Nephron (organoid): ENCODE data around the gene FANCE.

Source experiments
- H3K27ac Mint-ChIP-seq, 3 experiments: 2 replicates each; pipeline ENCODE4 v1.8.0; 2020; ENCODE audit warnings: mixed read lengths in 3 of 3, mild to moderate bottlenecking in 2 of 3, moderate library complexity in 1 of 3
- H3K27me3 Mint-ChIP-seq: 2 replicates; pipeline ENCODE4 v1.8.0; 2021; ENCODE audit warnings: low read depth, mild to moderate bottlenecking, moderate library complexity, mixed read lengths
- H3K36me3 Mint-ChIP-seq: 2 replicates; pipeline ENCODE4 v1.8.0; 2020; ENCODE audit warnings: low read depth, mixed read lengths
- H3K4me1 Mint-ChIP-seq: 2 replicates; pipeline ENCODE4 v1.8.0; 2020; ENCODE audit warnings: mixed read lengths
- H3K4me3 Mint-ChIP-seq, 3 experiments: 2 replicates each; pipeline ENCODE4 v1.8.0; 2020; ENCODE audit warnings: mild to moderate bottlenecking in 3 of 3, mixed read lengths in 3 of 3, moderate library complexity in 2 of 3
- H3K9me3 Mint-ChIP-seq: 2 replicates; pipeline ENCODE4 v1.8.0; 2020; ENCODE audit warnings: mixed read lengths
- TF ChIP-seq, protein P1 (sequence below), 3 experiments: fragments of 200-600 bp; sonication (generic); IDR thresholded peaks; one replicate each; pipeline ENCODE4 v1.5.0; 2021; ENCODE audit warnings: antibody characterized with exemption in 3 of 3; ENCODE audit not compliant: unreplicated experiment in 3 of 3

Gene FANCE

DNA sequence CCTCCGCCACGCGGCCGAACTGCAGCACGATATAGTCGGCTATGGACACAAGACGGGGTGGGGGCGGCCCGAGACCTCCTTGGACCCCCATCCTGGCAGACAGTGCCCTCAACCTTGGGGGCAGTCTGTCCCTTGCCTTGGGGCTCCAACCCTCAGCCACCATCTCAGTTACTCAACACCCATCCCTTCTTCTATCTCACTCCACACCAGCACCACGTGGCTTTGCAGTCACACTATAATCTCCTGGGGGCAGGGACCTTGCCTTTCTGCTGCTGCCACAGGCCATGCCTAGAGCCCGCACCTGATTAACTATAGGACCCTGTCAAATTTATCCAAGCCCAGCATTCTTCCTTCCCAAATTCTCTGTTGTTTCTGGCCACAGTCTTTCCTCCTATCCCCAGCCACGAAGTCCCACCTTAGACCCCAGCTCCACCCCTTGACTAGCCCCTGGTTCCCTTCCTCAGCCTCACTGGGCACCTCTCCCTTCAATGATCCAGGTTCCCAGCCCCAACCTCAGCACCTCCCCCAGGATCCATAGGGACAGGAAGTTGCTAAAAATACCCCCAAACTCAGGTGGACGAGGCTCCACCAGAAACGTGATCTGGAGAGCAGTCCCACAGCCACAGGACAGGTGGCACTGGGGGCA is 46.4 kb downstream of the FANCE start:
- no peaks in the 10 kb centered on the region for H3K36me3 Mint-ChIP-seq
- no peaks in the 10 kb centered on the region for H3K27me3 Mint-ChIP-seq
- H3K9me3 Mint-ChIP-seq: no peaks in the 10 kb centered on the region
- peaks cover 44% of the 10 kb centered on the region for H3K4me1 Mint-ChIP-seq
- H3K4me3 Mint-ChIP-seq: peak overlapping the region; percentile 87 to 95 (median 94)
- TF ChIP-seq, protein P1, sequence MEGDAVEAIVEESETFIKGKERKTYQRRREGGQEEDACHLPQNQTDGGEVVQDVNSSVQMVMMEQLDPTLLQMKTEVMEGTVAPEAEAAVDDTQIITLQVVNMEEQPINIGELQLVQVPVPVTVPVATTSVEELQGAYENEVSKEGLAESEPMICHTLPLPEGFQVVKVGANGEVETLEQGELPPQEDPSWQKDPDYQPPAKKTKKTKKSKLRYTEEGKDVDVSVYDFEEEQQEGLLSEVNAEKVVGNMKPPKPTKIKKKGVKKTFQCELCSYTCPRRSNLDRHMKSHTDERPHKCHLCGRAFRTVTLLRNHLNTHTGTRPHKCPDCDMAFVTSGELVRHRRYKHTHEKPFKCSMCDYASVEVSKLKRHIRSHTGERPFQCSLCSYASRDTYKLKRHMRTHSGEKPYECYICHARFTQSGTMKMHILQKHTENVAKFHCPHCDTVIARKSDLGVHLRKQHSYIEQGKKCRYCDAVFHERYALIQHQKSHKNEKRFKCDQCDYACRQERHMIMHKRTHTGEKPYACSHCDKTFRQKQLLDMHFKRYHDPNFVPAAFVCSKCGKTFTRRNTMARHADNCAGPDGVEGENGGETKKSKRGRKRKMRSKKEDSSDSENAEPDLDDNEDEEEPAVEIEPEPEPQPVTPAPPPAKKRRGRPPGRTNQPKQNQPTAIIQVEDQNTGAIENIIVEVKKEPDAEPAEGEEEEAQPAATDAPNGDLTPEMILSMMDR (IDR thresholded peaks at IDR 0.05; ENCODE audit: unreplicated experiment in 3 of 3): no peak
- peak overlapping the region; percentile 90 to 99 (median 97) for H3K27ac Mint-ChIP-seq

DNA sequence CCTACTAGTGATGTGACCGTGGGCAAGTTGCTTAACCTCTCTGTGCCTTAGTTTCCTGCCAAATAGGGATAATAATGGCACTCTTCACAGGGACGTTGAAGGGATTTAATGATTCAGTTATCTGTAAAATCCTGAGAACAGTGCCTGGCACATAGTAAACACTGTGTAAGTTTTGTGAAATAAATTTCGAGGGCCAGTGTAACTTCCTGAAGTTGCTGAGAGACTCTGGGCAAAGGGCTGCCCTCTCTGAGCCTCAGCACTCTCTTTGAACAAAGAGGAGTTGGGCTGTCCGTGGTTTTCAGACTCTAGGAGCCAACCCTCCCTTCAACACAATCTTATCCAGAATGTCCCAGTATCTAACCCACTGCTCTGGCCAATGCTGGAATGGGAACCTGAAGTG is 47.2 kb downstream of the FANCE start:
- peak overlapping the region in 2 of 3 experiments; percentile 32 to 33 for H3K27ac Mint-ChIP-seq
- H3K36me3 Mint-ChIP-seq: no peaks in the 10 kb centered on the region
- H3K27me3 Mint-ChIP-seq: no peaks in the 10 kb centered on the region
- H3K9me3 Mint-ChIP-seq: no peaks in the 10 kb centered on the region
- H3K4me3 Mint-ChIP-seq: peak overlapping the region; percentile 87 to 95 (median 94)
- peaks cover 37% of the 10 kb centered on the region for H3K4me1 Mint-ChIP-seq
- TF ChIP-seq, protein P1 (IDR thresholded peaks at IDR 0.05; ENCODE audit: unreplicated experiment in 3 of 3): no peak

DNA sequence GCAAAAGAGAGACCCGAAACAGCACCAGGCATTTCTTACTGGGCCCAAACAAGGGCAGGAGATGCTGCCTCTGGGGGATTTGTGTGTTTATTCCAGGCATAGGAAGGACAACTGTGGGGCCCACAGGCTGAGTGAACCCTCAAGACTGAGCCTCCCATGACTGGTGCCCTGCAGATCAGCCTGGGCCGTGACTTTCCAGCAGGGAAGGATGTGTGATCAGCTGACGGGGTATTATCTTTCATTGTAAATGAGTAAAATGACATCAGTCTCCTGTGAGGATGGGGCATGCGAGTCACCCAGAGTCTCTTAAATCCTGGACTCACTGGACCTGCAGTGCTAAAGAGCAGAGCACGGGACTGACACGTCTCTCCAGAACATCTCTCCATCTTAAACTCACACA is 48.6 kb downstream of the FANCE start:
- TF ChIP-seq, protein P1 (IDR thresholded peaks at IDR 0.05; ENCODE audit: unreplicated experiment in 3 of 3): no peak
- Mint-ChIP-seq H3K4me3 (peak overlapping the region; percentile 4 to 66 (median 52)), H3K9me3 (no peaks in the 10 kb centered on the region), H3K4me1 (peaks cover 28% of the 10 kb centered on the region), H3K36me3 (no peaks in the 10 kb centered on the region), H3K27me3 (peaks cover 5% of the 10 kb centered on the region), H3K27ac (peak overlapping the region; percentile 32 to 56 (median 53))

DNA sequence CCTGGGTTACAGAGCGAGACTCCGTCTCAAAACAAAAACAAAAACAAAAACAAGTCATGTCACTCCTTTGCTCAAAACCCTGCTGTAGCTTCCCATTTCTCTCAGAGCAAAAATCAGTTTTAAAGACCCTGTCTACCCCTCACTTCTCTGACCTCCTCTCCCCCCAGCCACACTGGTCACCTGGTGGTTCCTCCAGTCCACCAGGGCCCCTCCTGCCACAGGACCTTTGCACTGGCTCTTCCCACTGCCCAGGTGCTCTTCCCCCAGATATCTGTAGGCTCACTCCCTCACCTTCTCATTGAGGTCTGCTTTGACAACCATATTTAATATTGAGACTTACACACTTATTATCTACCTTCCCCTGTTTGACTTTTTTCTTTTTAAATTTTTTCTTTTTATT is 49.6 kb downstream of the FANCE start:
- Mint-ChIP-seq H3K4me3 (no peak overlapping the region), H3K27ac (no peak overlapping the region), H3K27me3 (peaks cover 9% of the 10 kb centered on the region), H3K9me3 (no peaks in the 10 kb centered on the region), H3K4me1 (peaks cover 33% of the 10 kb centered on the region), H3K36me3 (no peaks in the 10 kb centered on the region)
- TF ChIP-seq, protein P1 (IDR thresholded peaks at IDR 0.05; ENCODE audit: unreplicated experiment in 3 of 3): no peak

DNA sequence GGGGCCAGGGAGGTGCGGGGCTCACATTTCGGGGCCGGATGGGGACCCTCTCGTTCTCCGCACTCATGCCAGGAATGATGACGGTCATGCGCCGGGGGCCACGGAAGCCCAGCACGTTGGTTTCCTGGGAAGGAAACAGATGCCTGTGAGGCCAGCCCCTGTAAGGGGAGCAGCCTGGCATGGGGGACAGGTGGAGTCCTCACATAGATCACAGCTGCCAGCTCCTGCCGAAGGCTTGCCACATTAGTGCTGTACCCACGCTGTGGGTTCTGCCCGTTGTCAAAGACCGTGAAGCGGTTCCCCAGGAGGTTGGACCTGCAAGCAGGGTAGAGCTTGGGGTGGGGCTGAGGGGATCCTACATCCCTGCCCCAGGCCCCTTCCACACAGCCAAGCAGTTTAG is 51.4 kb downstream of the FANCE start:
- Mint-ChIP-seq H3K36me3 (no peaks in the 10 kb centered on the region), H3K27me3 (peaks cover 14% of the 10 kb centered on the region), H3K4me3 (no peak overlapping the region), H3K4me1 (peaks cover 29% of the 10 kb centered on the region), H3K9me3 (no peaks in the 10 kb centered on the region), H3K27ac (no peak overlapping the region)
- TF ChIP-seq, protein P1 (IDR thresholded peaks at IDR 0.05; ENCODE audit: unreplicated experiment in 3 of 3): no peak

DNA sequence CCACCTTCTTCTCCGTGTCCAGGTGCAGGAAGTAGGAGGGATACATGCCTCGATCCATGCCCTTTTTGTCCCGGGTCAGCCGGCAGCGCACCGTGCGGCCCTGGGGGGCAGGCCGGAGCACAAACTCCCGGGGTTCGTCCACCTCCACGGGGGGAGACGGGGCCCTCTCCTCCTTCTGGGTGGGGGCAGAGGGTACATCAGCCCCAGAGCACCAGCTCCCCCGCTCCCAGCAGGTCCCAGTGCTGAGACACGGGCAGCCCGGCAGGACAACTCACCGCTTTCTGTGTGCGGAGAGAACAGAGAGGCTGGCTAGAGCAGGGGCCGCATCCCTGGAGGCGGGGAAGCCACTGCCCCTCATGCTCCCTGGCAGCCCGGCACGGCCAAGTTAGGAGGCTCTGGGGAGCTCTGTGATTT is 53.9 kb downstream of the FANCE start:
- Mint-ChIP-seq H3K36me3 (no peaks in the 10 kb centered on the region), H3K4me3 (no peak overlapping the region), H3K27me3 (peaks cover 22% of the 10 kb centered on the region), H3K27ac (no peak overlapping the region), H3K4me1 (peaks cover 19% of the 10 kb centered on the region), H3K9me3 (no peaks in the 10 kb centered on the region)
- TF ChIP-seq, protein P1 (IDR thresholded peaks at IDR 0.05; ENCODE audit: unreplicated experiment in 3 of 3): no peak
